Stimulated activated CD8-positive, alpha-beta memory T cell treated with anti-CD3 and anti-CD28 coated beads, Interleukin-12 subunit alpha, Interleukin-12 subunit beta, amount 100 ng/mL, for 24 hours (primary cell): ENCODE data around the gene DES.

ENCODE experiments used
- DNase-seq: peaks from one replicate; pipeline ENCODE4 v3.0.0-alpha.2; 2020; ENCODE audit errors: extremely low read depth

DES gene

GRCh38 chr2:219453671-219454590 is 35.8 kb downstream of the DES start:
- DNase-seq = no peak

DNA sequence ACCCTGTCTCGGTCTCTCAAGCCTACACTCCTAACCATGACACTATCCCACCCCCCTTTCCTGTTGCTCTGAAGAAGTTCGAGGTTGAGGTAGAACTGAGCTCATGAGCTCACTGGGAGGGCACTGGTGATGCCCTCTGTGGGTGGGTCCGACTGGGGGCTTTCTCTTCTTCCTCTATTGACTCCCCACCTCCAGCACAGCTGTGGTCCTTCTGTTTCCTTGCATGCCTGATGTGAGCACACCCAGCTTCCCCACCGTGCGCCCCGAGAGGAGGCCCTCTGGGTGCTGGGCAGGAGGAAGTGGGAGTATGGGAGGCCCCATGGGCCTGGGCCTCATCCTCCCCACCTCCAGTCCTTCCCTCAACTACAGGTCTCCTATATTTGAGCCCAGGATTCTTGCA is 37.4 kb downstream of the DES start:
- no peak for DNase-seq

DNA sequence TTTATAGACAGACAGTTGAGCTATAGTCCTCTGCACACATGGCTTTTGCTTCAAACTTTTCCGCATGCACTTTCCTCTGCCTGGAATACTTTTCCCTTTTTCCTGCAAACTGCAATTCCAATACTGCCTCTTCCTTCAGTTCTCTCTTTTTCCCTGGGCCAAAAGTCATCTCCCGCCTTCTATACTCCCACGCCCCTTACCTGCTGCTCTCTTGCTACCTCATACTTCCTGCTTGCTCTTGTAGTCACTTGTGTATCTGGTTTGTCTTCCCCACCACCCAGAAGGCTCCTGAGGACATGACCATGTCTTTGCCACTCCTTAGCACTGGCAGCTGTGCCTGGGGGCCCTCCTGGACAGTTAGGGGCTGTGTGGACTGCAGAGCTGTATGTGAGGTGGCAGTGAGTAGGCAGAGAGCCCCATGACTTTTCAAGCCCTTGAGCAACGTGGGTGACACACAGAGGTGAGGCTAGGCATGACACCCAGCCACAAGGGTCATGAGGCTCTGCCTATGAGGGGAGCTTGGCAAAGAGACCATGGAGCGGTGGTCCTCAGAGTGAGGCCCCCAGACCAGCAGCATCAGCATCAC is 39.7 kb downstream of the DES start:
- no peak for DNase-seq

- DNase-seq = no peak
These were observed 40.8 kb downstream of the DES start for GRCh38 chr2:219458996-219459395.

GRCh38 chr2:219459460-219460311 is 41.5 kb downstream of the DES start:
- DNase-seq = no peak

DNA sequence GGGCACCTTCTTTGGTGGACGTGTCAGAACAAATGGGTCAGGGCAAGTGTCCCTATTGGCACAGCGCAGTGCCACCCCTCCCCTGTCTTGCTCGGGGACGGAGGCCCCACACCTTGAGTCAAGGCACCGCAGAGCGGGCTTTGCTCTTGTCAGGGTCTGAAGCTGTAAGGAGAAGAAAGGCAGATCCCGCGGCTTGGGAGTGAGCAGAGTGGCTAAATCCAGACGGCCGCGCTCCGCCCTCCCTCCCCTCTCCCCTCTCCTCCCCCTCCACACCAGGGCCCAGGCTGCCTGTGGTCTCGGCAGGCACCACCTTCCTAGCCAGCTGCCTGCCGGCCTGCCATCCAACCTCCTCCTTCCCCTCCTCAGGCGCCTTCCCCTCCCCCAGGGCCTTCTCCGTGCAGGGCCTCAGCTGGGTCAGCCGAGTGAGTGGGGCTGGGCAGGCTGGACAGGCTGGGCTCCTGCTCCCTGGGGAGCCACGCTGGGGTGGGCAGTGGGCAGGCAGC is 42.3 kb downstream of the DES start:
- DNase-seq = no peak

GRCh38 chr2:219461047-219461514 is 42.9 kb downstream of the DES start:
- no peak for DNase-seq

- no peak for DNase-seq
These were observed 43.5 kb downstream of the DES start for GRCh38 chr2:219461669-219462068.

DNA sequence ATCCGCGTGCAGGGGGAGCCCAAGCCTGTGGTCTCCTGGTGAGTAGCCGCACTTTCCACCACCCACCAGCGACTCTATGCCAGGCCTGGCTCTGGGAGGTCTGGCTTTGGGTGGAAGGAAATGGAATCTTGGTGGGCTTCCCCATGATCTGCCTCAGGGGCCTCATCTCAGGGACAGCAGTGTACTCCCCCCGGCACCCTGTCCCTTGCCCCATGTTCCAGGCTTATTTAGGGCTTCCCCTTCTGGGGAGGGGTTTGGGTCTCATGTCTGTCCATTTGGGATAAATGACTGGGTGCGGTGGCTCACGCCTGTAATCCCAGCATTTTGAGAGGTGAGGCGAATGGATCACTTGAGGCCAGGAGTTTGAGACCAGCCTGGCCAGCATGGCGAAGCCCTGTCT is 44.2 kb downstream of the DES start:
- DNase-seq = no peak

GRCh38 chr2:219464286-219465032 is 46.3 kb downstream of the DES start:
- no peak for DNase-seq

DNA sequence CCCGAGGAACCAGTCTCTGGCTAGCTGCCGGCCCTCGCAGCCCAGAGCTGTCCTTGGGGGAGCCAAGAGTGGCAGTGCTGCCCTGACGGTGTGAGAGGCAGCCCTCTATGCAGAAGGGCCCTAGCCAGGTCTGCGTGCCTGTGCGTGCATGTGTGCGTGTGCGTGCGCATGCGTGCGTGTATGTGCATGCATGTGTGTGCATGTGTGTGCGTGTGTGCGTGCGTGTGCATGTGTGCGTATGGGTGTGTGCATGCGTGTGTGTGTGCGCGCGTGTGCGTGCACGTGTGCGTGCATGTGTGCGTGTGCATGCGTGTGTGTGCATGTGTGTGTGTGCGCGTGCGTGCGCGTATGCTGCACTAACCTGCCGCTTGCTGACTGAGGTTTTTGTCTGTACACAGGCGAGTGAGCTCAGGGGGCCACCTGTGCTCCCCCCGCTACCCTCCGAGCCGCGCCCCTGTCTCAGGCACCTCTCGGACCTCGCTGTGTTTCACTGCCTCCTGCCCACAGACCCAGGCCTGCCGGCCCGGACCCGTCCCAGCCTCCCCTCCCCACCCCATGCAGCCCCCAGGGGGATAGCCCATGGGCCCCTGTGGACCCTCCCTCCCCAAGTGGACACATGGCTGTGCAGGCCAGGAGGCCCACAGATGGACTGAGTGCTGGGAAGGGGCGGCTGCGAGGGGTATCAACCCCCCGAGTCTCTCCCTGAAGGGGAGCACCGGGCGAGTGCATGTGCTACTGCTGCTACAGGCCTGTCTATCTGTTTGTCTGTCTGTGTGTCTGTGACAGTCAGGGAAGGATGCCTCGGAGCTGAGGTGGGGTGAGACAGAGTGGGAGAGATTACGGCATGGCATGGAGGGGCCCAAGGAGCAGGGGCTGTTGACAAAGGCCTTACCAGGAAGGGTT is 47.7 kb downstream of the DES start:
- no peak for DNase-seq

- no peak for DNase-seq
These were observed 48.9 kb downstream of the DES start for GRCh38 chr2:219466816-219467735.

- DNase-seq = no peak
These were observed 49.5 kb downstream of the DES start for GRCh38 chr2:219467736-219468075.

- DNase-seq = no peak
These were observed 50.4 kb downstream of the DES start for GRCh38 chr2:219468410-219469185.

- DNase-seq = no peak
These were observed 51.1 kb downstream of the DES start for GRCh38 chr2:219469186-219469724.

GRCh38 chr2:219470429-219470828 is 52.3 kb downstream of the DES start:
- no peak for DNase-seq

DNA sequence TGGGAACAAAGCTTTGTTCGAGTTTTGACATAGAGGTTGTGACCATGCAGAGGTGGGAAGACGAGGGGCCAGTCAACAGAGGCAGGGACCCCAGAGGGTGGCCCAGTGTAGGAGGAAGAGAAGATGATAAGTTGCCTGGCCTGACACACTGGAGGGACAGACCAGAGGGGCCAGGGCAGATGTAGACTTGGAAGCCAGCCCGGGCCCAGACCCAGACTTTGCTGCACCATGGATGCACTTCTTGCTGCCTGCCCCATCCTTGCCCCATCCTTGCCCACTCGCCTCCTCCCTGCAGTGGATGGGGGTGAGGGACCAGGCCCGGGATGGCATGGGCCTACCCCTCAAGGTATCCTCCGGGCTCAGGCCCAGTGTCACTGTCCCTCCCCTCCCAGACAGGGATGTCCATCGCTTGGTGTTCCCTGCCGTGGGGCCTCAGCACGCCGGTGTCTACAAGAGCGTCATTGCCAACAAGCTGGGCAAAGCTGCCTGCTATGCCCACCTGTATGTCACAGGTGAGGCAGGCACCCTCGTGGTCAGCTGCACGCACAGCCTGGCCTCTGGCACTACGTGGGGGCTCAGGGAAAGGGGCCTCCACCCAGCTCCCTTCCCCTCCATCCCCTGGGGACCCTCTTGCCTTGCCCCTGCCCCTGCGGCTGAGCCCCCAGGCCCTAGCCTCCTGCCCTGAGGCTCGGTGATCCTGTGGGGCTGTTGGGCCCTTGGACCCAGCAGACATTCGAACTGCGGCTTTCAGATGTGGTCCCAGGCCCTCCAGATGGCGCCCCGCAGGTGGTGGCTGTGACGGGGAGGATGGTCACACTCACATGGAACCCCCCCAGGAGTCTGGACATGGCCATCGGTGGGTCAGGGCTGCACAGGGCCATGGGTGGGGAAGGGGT is 53.5 kb downstream of the DES start:
- no peak for DNase-seq
